Measurements from ENCODE around the gene DDX25.
"Not testable (repeated sequence)": the region's sequence is repeated elsewhere in the genome, so short reads cannot be mapped to it uniquely, and the experiment has no call there.

Gene DDX25

DNA sequence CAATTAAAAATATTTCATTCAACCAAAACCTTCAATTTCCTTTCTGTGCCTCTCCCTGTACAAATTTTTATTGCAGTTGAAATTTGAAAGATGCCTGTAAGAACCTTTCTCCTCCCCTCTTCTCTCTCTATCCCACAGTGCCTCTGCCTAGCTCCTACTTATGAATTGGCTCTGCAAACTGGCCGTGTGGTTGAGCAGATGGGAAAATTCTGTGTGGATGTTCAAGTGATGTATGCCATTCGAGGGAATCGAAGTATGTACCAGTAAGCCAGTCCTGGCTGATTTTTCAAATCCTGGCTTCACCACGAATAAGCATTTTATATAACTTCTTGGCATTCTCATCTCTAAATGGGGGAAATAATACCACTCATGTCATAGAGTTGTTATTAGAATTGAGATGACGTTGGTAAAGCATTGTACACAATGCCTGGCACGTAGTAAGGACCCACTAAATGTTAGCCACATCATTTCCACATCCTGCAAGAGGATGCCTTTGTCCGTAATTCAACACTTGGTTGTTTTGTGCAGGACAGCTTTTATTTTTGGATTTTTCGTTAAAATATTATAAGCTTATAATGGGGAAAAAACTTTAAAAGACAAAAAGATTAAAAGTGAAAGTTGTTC, 6.0 kb downstream of the DDX25 start:
- no peak for DNase-seq

DNA sequence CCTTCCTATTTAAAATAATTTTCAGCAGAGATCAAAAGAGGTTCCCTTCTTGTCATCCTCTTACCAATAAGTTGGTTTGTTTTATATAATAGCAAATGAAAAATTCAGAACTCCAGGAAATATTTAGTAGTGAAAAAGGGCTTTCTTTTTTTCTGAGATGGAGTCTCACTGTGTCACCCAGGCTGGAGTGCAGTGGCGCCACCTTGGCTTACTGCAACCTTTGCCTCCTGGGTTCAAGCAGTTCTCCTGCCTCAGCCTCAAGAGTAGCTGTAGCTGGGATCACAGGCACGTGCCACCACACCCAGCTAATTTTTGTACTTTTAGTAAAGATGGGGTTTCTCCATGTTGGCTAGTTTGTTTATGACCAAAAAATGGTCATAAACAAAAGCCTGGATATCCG, 10.3 kb downstream of the DDX25 start:
- DNase-seq = not testable (repeated sequence)

DNA sequence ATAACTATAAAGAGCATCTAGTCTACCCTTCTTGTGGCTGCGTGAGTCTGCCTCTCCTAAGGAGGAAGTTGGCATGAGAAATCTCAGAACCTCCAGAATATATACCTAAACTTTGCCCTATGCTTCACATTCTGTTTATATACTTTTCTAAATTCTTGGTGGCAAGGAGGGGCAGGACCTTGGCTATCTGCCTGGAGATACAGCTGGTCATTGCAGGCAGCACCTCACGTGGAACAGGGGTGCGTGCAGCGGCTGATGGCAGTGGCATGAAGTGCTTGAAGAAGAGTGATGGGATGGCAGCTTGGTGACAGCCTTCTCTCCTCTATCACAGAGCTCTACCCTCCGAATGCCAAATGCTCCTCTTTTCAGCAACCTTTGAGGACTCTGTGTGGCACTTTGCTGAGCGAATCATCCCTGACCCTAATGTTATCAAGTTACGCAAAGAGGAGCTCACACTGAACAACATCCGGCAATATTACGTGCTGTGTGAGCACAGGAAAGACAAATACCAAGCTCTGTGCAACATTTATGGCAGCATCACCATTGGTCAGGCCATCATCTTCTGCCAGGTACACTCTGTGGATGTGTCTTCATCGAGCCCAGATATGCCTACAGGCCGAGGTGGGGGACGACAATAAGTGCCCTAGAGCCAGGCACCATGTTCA, 12.5 kb downstream of the DDX25 start:
- DNase-seq = no peak

DNA sequence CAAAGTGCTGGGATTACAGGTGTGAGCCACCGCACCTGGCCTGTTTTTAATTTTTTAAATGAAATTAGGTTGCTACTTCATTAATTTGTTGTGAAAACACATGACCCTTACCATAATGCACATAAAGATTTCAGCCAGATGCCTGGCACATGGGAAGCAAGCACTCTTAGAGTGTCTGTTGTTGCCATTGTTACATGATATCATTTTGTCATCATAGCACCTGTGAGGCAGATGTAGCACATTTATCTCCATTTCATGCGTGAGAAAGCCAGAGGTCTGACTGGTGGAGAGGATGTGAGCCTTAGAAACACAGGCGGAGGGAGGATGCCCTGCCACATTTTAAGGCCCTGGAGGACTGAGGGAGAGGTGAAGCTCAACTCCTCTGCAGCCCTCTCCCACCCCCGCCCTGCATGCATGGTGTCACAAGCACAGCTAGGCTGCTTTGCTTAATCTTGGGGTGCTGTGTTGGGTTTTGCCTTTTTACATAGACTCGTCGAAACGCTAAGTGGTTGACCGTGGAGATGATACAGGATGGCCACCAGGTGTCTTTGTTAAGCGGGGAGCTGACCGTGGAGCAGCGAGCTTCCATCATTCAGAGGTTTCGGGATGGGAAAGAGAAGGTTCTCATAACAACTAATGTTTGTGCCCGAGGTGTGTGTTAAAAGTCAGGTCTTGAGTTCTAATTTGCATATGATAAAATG, 14.0 kb downstream of the DDX25 start:
- DNase-seq = no peak

DNA sequence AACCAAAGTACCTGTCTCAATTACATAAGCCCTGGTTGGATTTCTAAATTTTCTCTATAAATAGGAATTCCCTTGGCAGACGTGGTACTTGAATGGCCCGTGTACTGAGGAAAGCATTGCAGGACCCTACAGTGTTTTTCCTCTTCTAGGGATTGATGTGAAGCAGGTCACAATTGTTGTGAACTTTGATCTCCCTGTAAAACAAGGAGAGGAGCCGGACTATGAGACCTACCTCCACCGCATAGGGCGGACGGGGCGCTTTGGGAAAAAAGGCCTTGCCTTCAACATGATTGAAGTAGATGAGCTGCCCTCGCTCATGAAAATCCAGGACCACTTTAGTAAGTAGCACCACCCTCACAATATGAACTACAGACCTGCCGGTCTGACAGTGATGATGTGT, 16.7 kb downstream of the DDX25 start:
- no peak for DNase-seq

GRCh38 chr11:125922156-125922555, 17.8 kb downstream of the DDX25 start:
- DNase-seq = no peak

- DNase-seq = peak; percentile 35
Observed at GRCh38 chr11:125923012-125923579, 18.8 kb downstream of the DDX25 start.

- DNase-seq = no peak
Observed at GRCh38 chr11:125923633-125924032, 19.3 kb downstream of the DDX25 start.

DNA sequence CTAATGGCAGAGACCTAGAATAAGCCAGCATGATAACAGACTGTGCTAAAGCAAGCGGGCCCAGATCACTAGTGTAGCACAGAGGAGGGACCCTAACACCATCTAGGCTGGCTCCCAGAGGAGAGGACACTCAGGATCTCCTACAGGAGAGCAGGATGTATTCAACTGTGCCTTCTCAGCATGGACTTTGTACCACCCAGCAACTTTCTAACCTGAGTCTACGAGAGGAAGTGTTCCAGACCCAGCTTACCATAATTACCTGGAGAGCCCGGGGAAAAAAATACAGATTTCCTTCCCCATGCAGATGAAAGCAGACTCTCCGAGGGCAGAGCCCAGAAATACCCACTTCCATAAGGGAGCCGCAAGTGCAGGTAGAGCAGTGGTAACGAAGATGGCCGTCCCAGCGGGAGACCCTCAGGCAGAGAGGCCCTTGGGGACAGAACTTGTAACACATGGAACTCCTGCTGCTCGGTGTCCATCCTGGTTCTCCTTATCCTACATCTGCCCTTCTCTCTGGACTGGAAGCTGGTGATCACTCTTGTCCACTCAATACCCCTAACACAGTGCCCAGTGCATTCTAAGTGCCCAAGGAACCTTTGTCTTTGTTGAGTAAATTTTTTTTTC, 20.2 kb downstream of the DDX25 start:
- no peak for DNase-seq

DNA sequence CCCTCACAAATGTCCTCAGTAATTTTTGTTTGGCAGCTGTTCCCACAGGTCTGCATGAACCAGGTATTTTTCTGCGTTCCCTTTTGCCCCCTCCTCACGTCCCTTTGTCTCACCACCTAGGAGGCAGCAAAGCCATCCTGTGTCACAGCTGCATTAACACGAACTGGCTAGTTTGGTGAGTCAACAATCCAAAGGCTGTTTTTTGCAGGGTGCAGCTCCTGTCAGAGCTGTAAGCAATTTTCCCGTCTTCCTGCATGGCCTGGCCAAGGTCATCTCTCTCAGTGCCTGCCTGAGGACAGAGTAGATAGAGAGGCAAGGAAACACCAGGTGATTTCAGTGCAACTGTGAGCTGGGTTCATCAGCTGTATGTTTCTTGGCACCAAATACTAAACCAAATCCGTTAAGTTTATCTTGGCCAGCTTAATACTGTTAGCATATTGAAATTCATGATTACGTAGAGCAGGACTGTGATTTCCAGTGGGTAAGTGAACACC, 21.0 kb downstream of the DDX25 start:
- DNase-seq = no peak

DNA sequence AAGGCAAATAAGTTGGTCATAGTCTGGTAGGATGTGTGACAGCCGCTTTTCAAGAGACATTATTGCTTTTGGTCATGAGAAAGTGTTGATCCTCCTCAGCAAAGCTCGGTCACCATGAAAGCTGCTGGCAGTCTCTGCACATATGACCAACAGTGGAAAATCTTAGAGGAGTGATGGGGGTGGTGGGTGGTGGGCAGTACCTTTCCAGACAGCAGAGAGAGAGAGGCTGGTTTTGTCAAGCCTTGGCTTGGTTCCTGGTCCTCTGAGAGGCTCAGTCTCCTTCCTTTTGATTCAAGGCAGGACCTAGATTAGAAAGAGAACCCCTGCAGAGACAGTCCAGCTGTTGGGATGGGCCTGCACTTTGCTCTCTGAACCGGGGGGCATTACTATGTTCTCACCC, 21.5 kb downstream of the DDX25 start:
- DNase-seq = no peak

- DNase-seq = no peak
Observed at GRCh38 chr11:125926682-125927081, 22.4 kb downstream of the DDX25 start.

DNA sequence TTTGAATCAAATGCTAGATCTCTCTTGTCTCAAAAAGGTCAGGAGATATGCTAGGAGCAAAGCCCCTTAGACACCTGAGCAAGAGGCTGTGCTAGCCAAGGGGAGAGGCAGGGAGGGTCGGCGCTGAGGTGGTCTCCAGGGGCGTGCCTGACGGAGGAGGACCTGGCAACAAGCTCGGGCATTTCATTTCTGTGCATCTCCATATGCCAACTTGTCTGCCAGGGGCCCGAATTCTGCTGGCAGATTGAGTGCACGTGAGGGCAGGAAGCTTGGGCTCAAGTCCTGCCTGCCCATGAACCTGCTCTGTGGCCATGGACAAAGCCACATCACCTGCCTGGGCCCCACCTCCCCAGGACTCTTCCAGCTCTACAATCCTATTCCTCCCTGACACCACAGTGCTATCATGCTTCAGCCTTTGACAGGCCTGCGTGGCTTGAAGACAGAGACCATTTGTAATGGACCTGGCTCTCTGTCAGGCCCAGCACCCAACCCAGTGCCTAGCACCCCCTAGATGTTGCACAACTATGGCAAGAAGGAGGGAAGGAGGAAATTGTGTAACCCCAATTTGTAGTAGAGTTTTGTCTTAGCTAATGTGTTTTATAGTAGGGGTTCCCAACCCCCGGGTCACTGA, 25.3 kb downstream of the DDX25 start:
- DNase-seq = no peak

- no peak for DNase-seq
Observed at GRCh38 chr11:125930076-125930450, 25.8 kb downstream of the DDX25 start.

- DNase-seq = no peak
Observed at GRCh38 chr11:125931116-125931515, 26.8 kb downstream of the DDX25 start.

GRCh38 chr11:125931668-125932067, 27.4 kb downstream of the DDX25 start:
- no peak for DNase-seq

- no peak for DNase-seq
Observed at GRCh38 chr11:125932301-125932700, 28.0 kb downstream of the DDX25 start.

- no peak for DNase-seq
Observed at GRCh38 chr11:125933030-125933813, 28.9 kb downstream of the DDX25 start.

- DNase-seq = no peak
Observed at GRCh38 chr11:125934473-125934872, 30.2 kb downstream of the DDX25 start.

DNA sequence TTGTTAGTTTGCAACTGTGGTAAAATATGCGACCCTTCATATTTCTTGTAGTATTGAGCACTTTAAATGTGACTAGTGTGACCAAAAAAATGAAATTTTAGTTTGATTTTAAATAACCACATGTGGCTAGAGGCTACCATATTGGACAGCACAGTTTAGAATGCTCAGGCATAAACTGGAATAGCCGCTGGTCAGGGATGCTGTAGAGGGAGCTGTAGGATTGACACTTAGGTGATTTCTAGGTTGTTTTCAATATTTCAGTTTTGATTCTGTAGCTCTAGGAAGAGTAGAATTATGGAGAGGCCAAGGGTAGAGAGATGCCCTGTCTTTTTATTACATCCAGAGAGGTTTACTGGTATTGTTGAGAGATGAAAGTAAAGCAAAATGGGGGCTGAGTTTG, 30.7 kb downstream of the DDX25 start:
- DNase-seq = no peak

GRCh38 chr11:125935618-125936199, 31.4 kb downstream of the DDX25 start:
- DNase-seq = no peak

GRCh38 chr11:125938418-125938817, 34.1 kb downstream of the DDX25 start:
- DNase-seq = no peak
